Omental fat pad (tissue), 4 donors: ENCODE data around the gene AGO4. TPM values are rescaled to one million over a fixed set of nuclear protein-coding genes. Genes with fewer than 3 reads are reported as not detected.

ENCODE experiments used
- ATAC-seq: fragments of 150-250 bp; one replicate; pipeline ENCODE4 v1.9.1; 2016; ENCODE audit warnings: mild to moderate bottlenecking, moderate library complexity; ENCODE audit not compliant: low FRiP score
- DNase-seq: peaks from one replicate; pipeline ENCODE4 v3.0.0-alpha.2; 2019; ENCODE audit warnings: low spot score
- CTCF ChIP-seq, 3 donors: fragments of 450-650 bp; IDR thresholded peaks; one replicate each; pipeline ENCODE4 v1.5.1; 2016 to 2017; ENCODE audit warnings: antibody characterized with exemption in 3 of 3, mild to moderate bottlenecking in 3 of 3, moderate library complexity in 2 of 3
- total RNA-seq, 4 donors: library from RNA; depleted of rRNA; stranded (reverse); fragments of >200 nt; gene quantifications; one replicate each; pipeline ENCODE4 v1.1.0, GENCODE V29; 2016

The AGO4 gene
- total RNA-seq, 4 donors from 2014 or later, result 9.2 to 28.2 (median 18.4) TPM

DNA sequence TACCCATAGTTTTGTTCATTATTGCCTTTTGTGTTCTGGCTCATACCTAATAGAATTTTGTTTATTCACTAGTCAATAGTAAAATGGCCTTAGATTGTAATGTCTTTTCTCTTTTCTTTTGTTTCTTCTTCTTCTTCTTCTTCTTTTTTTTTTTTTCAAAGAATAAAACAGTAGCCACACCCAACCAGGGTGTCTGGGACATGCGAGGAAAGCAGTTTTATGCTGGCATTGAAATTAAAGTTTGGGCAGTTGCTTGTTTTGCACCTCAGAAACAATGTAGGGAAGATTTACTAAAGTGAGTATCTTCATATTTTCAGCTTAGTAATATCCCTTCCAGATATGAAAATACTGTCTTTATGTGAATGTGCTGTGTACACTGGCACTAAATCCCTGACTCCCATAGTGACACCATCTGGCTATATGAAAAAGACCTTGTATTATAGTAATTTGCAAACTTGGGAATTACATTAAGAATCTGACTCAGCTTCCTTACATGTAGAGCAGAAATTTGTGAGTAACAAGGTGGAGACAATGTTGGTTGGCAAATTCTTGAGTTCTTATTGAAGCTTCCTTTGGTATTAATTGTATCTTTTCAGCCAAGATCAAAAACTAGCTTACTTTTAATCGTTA, 24.6 kb downstream of the AGO4 start:
- ATAC-seq (no peak), DNase-seq (no peak)
- no peak for TF ChIP-seq CTCF (IDR thresholded peaks at IDR 0.05)

DNA sequence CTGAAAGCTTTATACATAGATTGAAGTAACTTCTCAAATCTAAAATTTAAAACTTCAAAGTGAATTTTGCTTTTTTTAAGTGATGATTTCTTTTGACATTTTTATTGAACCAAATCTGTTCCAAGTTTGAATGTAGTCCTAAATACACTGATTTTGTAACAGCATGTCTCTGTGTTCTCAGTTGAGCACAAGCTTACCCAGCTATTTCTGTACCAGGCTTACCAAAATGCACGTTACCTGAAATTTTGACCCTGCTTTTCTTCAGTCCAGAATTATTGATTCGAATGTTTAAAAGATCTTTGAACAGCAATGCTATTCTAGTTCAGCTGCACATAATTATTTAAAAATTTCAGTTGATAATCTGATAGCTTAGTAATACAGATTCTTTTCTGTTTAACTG, 25.6 kb downstream of the AGO4 start:
- TF ChIP-seq CTCF (IDR thresholded peaks at IDR 0.05), result no peak
- DNase-seq (no peak), ATAC-seq (no peak)

GRCh38 chr1:35834218-35834617, 26.4 kb downstream of the AGO4 start:
- TF ChIP-seq CTCF (IDR thresholded peaks at IDR 0.05), result no peak
- DNase-seq, result no peak
- no peak for ATAC-seq

DNA sequence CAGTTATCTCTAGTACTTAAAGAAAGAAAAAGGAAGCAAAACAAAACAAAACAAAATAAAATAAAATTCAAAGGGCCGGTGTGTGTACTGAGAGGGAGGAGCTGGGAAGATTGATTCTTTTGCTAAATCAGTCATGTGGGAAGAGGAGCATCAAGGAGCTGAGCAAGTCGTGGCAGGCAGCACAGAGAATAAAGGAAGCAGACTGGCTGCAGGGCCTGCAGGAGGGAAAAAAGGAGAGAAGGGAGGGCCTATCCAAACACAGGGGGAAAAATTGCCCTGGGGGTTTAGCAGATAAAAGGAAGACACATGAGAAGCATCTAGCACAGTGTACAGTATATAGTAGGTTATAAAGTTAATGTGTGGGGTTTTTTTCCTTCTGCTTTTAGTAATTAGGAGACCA, 27.6 kb downstream of the AGO4 start:
- TF ChIP-seq CTCF (IDR thresholded peaks at IDR 0.05), result no peak
- DNase-seq (no peak), ATAC-seq (no peak)

DNA sequence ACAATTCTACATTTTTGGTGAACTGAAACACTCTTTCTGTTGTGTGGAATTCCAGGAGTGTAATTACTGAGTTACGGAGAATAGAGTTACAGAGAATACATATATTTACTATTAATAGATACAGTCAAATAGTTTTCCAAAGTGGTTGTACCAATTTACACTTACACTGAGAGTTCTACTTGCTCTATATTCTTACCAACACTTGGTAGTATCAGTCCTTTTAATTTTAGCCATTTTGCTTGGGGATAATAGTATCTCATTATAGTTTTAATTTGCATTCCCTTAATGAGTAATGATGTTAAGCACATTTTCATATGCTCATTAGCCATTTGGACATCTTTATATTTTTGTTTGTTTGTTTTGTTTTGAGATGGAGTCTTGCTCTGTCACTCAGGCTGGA, 28.9 kb downstream of the AGO4 start:
- no peak for TF ChIP-seq CTCF (IDR thresholded peaks at IDR 0.05)
- ATAC-seq (no peak), DNase-seq (no peak)

- no peak for TF ChIP-seq CTCF (IDR thresholded peaks at IDR 0.05)
- ATAC-seq, result no peak
- DNase-seq, result no peak
These were observed 31.0 kb downstream of the AGO4 start for GRCh38 chr1:35838693-35839245.

- ATAC-seq (no peak), DNase-seq (no peak)
- no peak for TF ChIP-seq CTCF (IDR thresholded peaks at IDR 0.05)
These were observed 37.0 kb downstream of the AGO4 start for GRCh38 chr1:35844826-35845225.
